Limb (tissue), 2 donors: ENCODE data around the gene P2RY12.

Source experiments
- DNase-seq, 2 donors: peaks; one replicate each; pipeline ENCODE4 v3.0.0-alpha.2; 2016; ENCODE audit errors: extremely low spot score in 2 of 2

Gene P2RY12

GRCh38 chr3:151384741-151385174 lies at the start of gene P2RY12:
Gene P2RY12, minus strand, starts transcription at chr3:151384753. Its CDS starts 45,908 bp downstream, at chr3:151338845.
- no peak for DNase-seq

GRCh38 chr3:151432616-151433372 lies 48.2 kb upstream of the P2RY12 start:
- no peak for DNase-seq

- no peak for DNase-seq
Observed at GRCh38 chr3:151431940-151432339, 47.4 kb upstream of the P2RY12 start.

DNA sequence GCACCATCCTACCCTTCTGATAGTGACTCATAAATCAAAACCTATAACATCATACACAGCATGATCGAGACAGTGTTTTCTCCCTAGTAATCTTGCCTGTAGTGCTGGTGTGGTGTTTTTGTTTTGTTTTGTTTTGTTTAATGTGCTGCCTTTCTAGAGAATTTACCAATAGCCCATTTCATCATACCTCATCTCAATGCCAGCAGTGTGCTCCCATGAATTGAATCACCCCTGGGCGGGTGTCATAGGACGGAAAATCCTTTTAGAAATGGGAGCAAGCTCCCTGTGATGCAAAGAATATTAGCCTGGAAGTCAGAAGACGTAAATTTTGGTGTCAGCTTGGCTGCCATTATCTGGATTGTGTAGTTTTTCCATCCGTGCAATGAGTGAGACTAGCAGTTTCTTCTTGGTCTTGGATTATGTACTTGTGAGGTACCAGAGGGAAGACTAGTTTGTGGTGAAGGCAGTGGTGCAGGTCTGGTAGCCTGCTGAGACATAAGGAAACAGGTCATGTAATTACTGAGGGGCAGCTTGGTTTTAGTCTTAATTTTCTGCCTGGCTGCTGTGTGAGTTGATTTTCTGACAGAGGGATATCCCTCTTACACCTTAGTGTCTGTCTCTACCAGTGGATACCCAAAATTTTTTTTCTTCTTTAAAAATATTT lies 46.4 kb upstream of the P2RY12 start:
- no peak for DNase-seq

DNA sequence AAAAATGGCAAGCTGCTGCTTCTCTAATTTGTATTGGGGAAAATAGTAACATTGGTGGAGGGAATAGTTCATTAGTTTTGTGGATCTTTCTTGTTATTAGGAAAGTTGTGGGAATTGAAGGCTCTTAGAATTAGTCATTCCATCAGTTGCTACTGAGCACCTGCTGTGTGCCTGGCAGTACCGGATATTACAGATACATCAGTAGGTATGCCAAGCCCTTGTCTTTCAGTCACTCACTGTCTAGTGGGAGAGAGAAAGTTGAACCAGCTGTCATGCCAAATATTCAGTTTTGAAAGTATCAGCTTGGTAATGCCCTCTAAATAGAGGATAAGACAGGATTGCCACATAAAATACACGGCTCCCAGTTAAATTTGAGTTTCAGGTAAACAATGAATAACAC lies 43.8 kb upstream of the P2RY12 start:
- DNase-seq, result no peak

- no peak for DNase-seq
Observed at GRCh38 chr3:151426341-151426657, 41.7 kb upstream of the P2RY12 start.

DNA sequence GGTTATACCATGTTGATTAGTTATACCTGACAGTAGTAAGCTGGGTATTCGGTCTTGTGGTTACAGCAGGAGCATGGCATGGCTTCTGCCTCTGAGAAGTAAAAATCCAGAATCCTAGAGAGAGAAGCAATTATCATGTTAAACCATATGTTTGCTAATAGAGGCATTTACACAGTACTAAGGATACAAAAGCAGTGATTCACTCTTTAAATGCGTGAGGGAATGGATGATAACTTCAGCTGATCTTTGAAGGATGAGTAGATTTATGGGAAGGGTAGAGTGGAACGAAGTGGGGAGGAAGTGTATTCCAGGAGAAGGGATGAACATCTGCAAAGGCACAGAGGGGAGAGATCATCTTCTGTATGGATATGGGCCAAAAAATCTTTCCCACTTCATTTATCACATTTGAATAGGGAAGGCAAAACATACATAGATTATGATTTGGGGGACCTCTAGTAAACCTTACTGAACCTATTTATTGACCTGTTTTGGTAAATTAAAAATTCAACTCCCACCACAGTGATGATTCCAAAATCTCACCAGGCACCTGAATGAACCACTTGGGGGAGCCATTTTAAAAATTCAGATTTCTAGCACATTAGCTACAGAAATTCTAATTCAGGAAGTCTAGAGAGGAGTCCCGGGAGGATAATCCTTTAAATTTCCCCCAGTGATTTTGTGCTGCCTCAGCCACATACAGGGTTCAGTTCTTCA lies 41.2 kb upstream of the P2RY12 start:
- DNase-seq, result no peak

- no peak for DNase-seq
Observed at GRCh38 chr3:151423091-151423490, 38.5 kb upstream of the P2RY12 start.

- DNase-seq, result no peak
Observed at GRCh38 chr3:151421938-151422337, 37.4 kb upstream of the P2RY12 start.

DNA sequence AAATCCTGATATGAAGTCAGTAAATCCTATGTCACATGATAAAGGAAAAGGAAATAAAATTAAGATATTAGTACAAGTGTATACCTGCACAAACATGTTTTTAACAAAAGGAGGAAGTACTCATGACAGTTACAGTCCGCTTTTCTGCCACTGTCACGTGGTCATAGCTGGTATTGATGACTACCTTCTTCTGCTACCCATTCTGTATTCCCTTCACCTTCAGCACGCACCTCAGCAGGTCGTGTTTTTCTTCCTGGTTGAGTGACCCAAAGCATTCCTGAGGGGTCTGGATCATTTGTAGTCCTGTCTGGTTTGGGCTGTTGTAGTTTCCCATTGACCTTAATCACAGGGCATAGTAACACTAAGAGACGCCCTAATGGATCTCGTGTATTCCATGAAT lies 35.3 kb upstream of the P2RY12 start:
- no peak for DNase-seq

DNA sequence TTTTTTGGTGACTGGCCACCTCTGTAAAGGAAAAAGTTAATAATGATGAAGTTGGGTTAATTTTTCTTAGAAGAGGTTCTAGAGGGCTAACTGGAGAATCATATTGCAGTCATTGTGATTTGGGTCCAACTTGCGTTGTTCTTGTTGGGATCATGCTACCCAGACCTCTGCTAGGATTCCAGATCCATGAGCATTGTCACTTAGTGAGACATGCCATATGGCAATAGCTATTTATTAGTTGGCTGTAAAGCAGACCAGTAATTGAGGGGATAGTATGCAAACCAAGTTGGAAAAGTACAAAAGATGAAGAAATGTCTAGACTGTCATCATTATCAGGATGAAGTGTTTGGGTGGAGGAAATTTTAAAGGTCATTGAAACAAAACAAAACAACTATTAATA lies 30.7 kb upstream of the P2RY12 start:
- DNase-seq, result no peak

- DNase-seq, result no peak
Observed at GRCh38 chr3:151412989-151413388, 28.4 kb upstream of the P2RY12 start.

- DNase-seq, result no peak
Observed at GRCh38 chr3:151410891-151411559, 26.5 kb upstream of the P2RY12 start.

DNA sequence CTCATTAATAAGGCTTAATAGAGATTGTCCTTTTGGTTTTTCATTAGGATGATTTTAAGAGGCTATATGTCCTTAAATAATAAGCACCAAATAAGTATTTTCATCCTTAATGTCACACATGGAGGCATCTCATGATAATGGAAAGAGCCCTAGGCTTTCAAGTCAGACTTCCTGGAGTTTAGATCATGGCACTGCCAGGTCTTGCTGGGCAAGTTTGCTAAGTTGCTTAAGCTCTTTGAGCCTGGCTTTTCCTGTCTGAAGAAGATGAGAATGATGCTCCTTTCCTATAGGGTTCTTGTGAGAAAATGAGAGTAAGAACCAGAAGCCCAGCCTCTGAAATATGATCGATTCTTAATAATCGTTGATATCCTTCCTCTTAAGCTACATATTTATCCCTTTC lies 23.4 kb upstream of the P2RY12 start:
- no peak for DNase-seq

GRCh38 chr3:151404316-151404715 lies 19.8 kb upstream of the P2RY12 start:
- DNase-seq, result no peak

GRCh38 chr3:151403246-151403645 lies 18.7 kb upstream of the P2RY12 start:
- no peak for DNase-seq

DNA sequence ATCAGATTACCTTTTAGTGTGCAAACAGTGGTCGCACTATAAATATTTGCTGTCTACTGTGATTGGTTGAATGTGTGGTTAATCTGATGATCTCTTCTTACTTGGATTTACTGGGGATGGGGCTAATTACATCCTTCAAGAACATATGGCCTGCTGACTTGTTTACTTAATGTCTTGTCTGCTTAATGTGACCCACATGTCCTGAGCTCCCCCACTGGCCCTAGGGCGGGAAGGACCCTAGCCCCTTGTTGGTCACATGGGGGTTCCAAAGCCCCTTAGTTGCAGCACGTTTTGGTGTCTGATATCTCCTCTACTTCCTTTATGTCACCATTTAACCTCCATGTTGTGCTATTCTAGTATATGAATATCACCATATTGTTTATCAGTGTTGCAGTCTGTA lies 17.8 kb upstream of the P2RY12 start:
- DNase-seq, result no peak

GRCh38 chr3:151400341-151400740 lies 15.8 kb upstream of the P2RY12 start:
- no peak for DNase-seq

DNA sequence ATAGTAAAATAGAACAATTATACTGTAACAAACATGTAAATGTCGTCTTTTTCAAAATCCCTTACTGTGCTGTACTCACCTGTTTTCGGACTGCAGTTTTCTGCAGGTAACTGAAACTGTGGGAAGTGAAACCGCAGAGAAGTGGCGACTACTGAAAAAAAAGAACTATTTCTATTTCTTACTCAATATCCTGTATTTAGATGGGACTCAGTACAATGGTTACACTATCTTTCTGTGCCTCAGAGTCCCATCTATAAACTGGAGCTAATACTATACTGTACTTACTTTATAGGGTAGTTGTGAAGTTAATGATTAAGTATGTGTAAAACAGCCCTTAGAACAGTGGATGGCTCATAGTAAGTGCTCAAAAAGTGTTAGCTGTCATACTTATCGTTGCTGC lies 14.3 kb upstream of the P2RY12 start:
- no peak for DNase-seq

DNA sequence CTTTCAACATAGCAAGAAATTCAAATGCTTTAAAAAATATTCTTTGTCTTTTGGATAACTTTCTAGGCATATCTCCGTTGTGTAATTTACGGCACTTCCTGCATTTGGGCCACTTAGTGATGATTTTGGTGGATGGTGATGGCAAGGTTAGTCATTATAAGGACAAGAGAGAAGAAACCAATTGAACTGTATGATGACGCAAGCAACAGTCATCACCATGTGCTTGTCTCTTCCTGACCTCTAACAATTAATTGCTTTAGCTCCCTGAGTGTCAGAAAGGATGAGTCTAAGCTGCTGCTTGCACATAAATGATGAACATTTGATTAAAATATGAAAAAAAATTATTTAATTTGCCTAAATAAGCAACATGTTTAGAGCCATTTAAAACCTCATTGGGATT lies 11.3 kb upstream of the P2RY12 start:
- no peak for DNase-seq

GRCh38 chr3:151394611-151395010 lies 10.1 kb upstream of the P2RY12 start:
- DNase-seq, result no peak

DNA sequence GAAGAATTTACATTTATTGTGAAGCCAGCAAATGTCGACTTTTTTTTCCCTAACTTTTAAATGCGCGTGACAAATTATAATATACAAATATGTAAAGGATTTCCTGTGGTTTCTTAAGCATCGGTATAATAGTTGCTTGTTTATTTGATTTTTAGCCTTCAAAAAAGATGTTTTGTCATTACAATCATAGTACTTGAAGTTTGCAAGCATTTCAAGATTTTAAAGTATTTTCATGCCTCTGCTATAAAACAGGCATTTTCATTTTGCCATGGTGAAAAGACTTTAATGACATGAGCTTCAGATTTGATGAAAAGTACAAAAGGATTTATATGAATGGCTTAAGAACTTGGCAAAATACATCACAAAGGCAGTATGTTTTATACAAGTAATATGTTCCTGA lies 9.4 kb upstream of the P2RY12 start:
- no peak for DNase-seq
